Endodermal cell (in vitro differentiated cells): ENCODE measurements around the gene RAB3C. TPM values are rescaled to one million over a fixed set of nuclear protein-coding genes. Genes with fewer than 3 reads are reported as not detected.

Experiments used
- DNase-seq: peaks from one replicate; pipeline ENCODE4 v3.0.0-alpha.2; 2017
- H3K27ac ChIP-seq: 2 replicates; pipeline ENCODE4 v1.5.1; 2013; ENCODE audit warnings: mild to moderate bottlenecking, low read depth, low read length, moderate library complexity
- H3K27me3 ChIP-seq: 2 replicates; pipeline ENCODE4 v1.6.1; 2013; ENCODE audit warnings: mild to moderate bottlenecking, low read length, moderate library complexity; ENCODE audit not compliant: insufficient read depth, control insufficient read depth, poor library complexity, severe bottlenecking
- H3K36me3 ChIP-seq: 2 replicates; pipeline ENCODE4 v1.7.0; 2013; ENCODE audit warnings: mild to moderate bottlenecking, low read length, moderate library complexity; ENCODE audit not compliant: control insufficient read depth, insufficient read depth
- H3K4me1 ChIP-seq: one replicate; pipeline ENCODE4 v1.7.0; 2013; ENCODE audit warnings: low read length; ENCODE audit not compliant: control insufficient read depth, insufficient read depth
- H3K4me3 ChIP-seq: 2 replicates; pipeline ENCODE4 v1.5.1; 2013; ENCODE audit warnings: mild to moderate bottlenecking, low read length, moderate library complexity
- H3K9ac ChIP-seq: 2 replicates; pipeline ENCODE4 v1.6.1; 2013; ENCODE audit warnings: mild to moderate bottlenecking, low read length, moderate library complexity; ENCODE audit not compliant: poor library complexity, severe bottlenecking; ENCODE audit errors: extremely low read depth
- H3K9me3 ChIP-seq: 2 replicates; pipeline ENCODE4 v1.6.1; 2013; ENCODE audit warnings: mild to moderate bottlenecking, low read length, moderate library complexity; ENCODE audit not compliant: control insufficient read depth
- H3K27ac Mint-ChIP-seq: 2 replicates; pipeline ENCODE4 v1.8.0; 2020; ENCODE audit warnings: mixed read lengths
- H3K27me3 Mint-ChIP-seq: 2 replicates; pipeline ENCODE4 v1.8.0; 2021; ENCODE audit warnings: mild to moderate bottlenecking, mixed read lengths; ENCODE audit not compliant: insufficient read depth
- H3K36me3 Mint-ChIP-seq: 2 replicates; pipeline ENCODE4 v1.8.0; 2020; ENCODE audit warnings: low read depth, mixed read lengths
- H3K4me1 Mint-ChIP-seq: 2 replicates; pipeline ENCODE4 v1.8.0; 2020; ENCODE audit warnings: mixed read lengths
- H3K4me3 Mint-ChIP-seq: 2 replicates; pipeline ENCODE4 v1.8.0; 2020; ENCODE audit warnings: mild to moderate bottlenecking, moderate library complexity, mixed read lengths
- H3K9me3 Mint-ChIP-seq: 2 replicates; pipeline ENCODE4 v1.8.0; 2020; ENCODE audit warnings: mild to moderate bottlenecking, mixed read lengths
- CTCF ChIP-seq: fragments of 200-600 bp; sonication (generic); conservative IDR thresholded peaks from 2 replicates; pipeline ENCODE4 v1.5.0; 2021; ENCODE audit warnings: antibody characterized with exemption, mild to moderate bottlenecking
- WGBS, 2 experiments: methylation state at CpG; one replicate each; pipeline versions ENCODE4 v1.1.5 to v1.1.7; 2013; ENCODE audit warnings: missing lambda C conversion rate in 2 of 2, mixed read lengths in 1 of 2; ENCODE audit not compliant: insufficient coverage in 1 of 2, insufficient read length in 1 of 2; 5-methylcytosine and 5-hydroxymethylcytosine counted together
- total RNA-seq, 2 donors: library from RNA; stranded (reverse); fragmentation: NEBNext Ultra II Directional in 1 of 2; extraction: Animal tissue kit (Norgen Biotek cat#: 25700) in 1 of 2; gene quantifications; 2 replicates in 1 of 2; 3 replicates in 1 of 2; pipeline ENCODE4 v1.2.1, GENCODE V29; 2021

The RAB3C gene
- total RNA-seq, 2 donors from 2014 or later: 5.8 to 15.1 TPM

GRCh38 chr5:58620336-58620735 is 37.5 kb downstream of the RAB3C start:
- Histone ChIP-seq H3K4me3 (no peak overlapping the region), H3K9me3 (no peaks in the 10 kb centered on the region), H3K9ac (no peak overlapping the region), H3K27ac (no peak overlapping the region), H3K27me3 (no peaks in the 10 kb centered on the region), H3K4me1 (no peaks in the 10 kb centered on the region), H3K36me3 (no peaks in the 10 kb centered on the region)
- Mint-ChIP-seq H3K4me1 (peaks cover 5% of the 10 kb centered on the region), H3K27ac (no peak overlapping the region), H3K27me3 (no peaks in the 10 kb centered on the region), H3K36me3 (no peaks in the 10 kb centered on the region), H3K9me3 (no peaks in the 10 kb centered on the region), H3K4me3 (no peak overlapping the region)
- no peak for DNase-seq
- TF ChIP-seq CTCF: no peak
- WGBS, 2 experiments: no CpG with 5 or more reads among the region's 1 CpG

GRCh38 chr5:58622936-58623871 is 40.3 kb downstream of the RAB3C start:
- DNase-seq: no peak
- Mint-ChIP-seq H3K36me3 (no peaks in the 10 kb centered on the region), H3K9me3 (no peaks in the 10 kb centered on the region), H3K4me1 (peaks cover 5% of the 10 kb centered on the region), H3K4me3 (no peak overlapping the region), H3K27me3 (no peaks in the 10 kb centered on the region), H3K27ac (no peak overlapping the region)
- Histone ChIP-seq H3K9ac (no peak overlapping the region), H3K36me3 (no peaks in the 10 kb centered on the region), H3K9me3 (no peaks in the 10 kb centered on the region), H3K27me3 (no peaks in the 10 kb centered on the region), H3K4me1 (no peaks in the 10 kb centered on the region), H3K27ac (no peak overlapping the region), H3K4me3 (no peak overlapping the region)
- TF ChIP-seq CTCF: no peak
- 85% methylated on average over 3 of the region's 3 CpGs; no CpG with 5 or more reads in 1 of the 2 experiments for WGBS, 2 experiments

GRCh38 chr5:58628626-58629025 is 45.8 kb downstream of the RAB3C start:
- 85 to 90% methylated on average over 3 to 5 of the region's 5 CpGs for WGBS, 2 experiments
- Mint-ChIP-seq H3K4me1 (peaks cover 16% of the 10 kb centered on the region), H3K27me3 (no peaks in the 10 kb centered on the region), H3K36me3 (no peaks in the 10 kb centered on the region), H3K4me3 (no peak overlapping the region), H3K27ac (no peak overlapping the region), H3K9me3 (no peaks in the 10 kb centered on the region)
- Histone ChIP-seq H3K9me3 (no peaks in the 10 kb centered on the region), H3K36me3 (no peaks in the 10 kb centered on the region), H3K4me1 (peaks cover 9% of the 10 kb centered on the region), H3K27ac (no peak overlapping the region), H3K27me3 (no peaks in the 10 kb centered on the region), H3K9ac (no peak overlapping the region), H3K4me3 (no peak overlapping the region)
- TF ChIP-seq CTCF: no peak
- no peak for DNase-seq
